Ishikawa (cell line): ENCODE results near the gene ZNF74.

ENCODE experiments used
- CEBPB ChIP-seq: IDR thresholded peaks from 2 replicates; pipeline ENCODE4 v1.6.1; 2012
- CREB1 ChIP-seq: IDR thresholded peaks from 2 replicates; pipeline ENCODE4 v1.6.1; 2012; ENCODE audit warnings: low read depth
- EGR1 ChIP-seq: IDR thresholded peaks from 2 replicates; pipeline ENCODE4 v1.6.1; 2012
- EP300 ChIP-seq: IDR thresholded peaks from 2 replicates; pipeline ENCODE4 v1.6.1; 2012; ENCODE audit warnings: borderline replicate concordance
- FOXM1 ChIP-seq: IDR thresholded peaks from 2 replicates; pipeline ENCODE4 v1.6.1; 2012; ENCODE audit warnings: low read depth, borderline replicate concordance
- MAX ChIP-seq: IDR thresholded peaks from 2 replicates; pipeline ENCODE4 v1.6.1; 2012
- NFIC ChIP-seq: IDR thresholded peaks from 2 replicates; pipeline ENCODE4 v1.6.1; 2012
- RAD21 ChIP-seq: IDR thresholded peaks from 2 replicates; pipeline ENCODE4 v1.6.1; 2012; ENCODE audit warnings: low read depth
- TAF1 ChIP-seq: IDR thresholded peaks from 2 replicates; pipeline ENCODE4 v1.6.1; 2012; ENCODE audit warnings: low read depth, mild to moderate bottlenecking
- TCF12 ChIP-seq: IDR thresholded peaks from 2 replicates; pipeline ENCODE4 v1.6.1; 2012; ENCODE audit warnings: low read depth
- TEAD4 ChIP-seq: IDR thresholded peaks from 2 replicates; pipeline ENCODE4 v1.6.1; 2012
- USF1 ChIP-seq: IDR thresholded peaks from 2 replicates; pipeline ENCODE4 v1.6.1; 2012
- YY1 ChIP-seq: IDR thresholded peaks from 2 replicates; pipeline ENCODE4 v1.6.1; 2012; ENCODE audit warnings: low read depth
- ZBTB7A ChIP-seq: IDR thresholded peaks from 2 replicates; pipeline ENCODE4 v1.6.1; 2012; ENCODE audit warnings: low read depth
- TF ChIP-seq, protein P1 (sequence below): IDR thresholded peaks from 2 replicates; pipeline ENCODE4 v1.6.1; 2012; ENCODE audit warnings: low read depth, mild to moderate bottlenecking

Gene ZNF74

GRCh38 chr22:20395181-20395906 is 1.4 kb downstream of the ZNF74 start:
- no peak for TF ChIP-seq YY1
- no peak for TF ChIP-seq USF1
- no peak for TF ChIP-seq TCF12
- no peak for TF ChIP-seq TAF1
- TF ChIP-seq FOXM1, result no peak
- no peak for TF ChIP-seq RAD21
- no peak for TF ChIP-seq CEBPB
- TF ChIP-seq, protein P1, sequence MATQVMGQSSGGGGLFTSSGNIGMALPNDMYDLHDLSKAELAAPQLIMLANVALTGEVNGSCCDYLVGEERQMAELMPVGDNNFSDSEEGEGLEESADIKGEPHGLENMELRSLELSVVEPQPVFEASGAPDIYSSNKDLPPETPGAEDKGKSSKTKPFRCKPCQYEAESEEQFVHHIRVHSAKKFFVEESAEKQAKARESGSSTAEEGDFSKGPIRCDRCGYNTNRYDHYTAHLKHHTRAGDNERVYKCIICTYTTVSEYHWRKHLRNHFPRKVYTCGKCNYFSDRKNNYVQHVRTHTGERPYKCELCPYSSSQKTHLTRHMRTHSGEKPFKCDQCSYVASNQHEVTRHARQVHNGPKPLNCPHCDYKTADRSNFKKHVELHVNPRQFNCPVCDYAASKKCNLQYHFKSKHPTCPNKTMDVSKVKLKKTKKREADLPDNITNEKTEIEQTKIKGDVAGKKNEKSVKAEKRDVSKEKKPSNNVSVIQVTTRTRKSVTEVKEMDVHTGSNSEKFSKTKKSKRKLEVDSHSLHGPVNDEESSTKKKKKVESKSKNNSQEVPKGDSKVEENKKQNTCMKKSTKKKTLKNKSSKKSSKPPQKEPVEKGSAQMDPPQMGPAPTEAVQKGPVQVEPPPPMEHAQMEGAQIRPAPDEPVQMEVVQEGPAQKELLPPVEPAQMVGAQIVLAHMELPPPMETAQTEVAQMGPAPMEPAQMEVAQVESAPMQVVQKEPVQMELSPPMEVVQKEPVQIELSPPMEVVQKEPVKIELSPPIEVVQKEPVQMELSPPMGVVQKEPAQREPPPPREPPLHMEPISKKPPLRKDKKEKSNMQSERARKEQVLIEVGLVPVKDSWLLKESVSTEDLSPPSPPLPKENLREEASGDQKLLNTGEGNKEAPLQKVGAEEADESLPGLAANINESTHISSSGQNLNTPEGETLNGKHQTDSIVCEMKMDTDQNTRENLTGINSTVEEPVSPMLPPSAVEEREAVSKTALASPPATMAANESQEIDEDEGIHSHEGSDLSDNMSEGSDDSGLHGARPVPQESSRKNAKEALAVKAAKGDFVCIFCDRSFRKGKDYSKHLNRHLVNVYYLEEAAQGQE, result no peak
- no peak for TF ChIP-seq MAX
- no peak for TF ChIP-seq ZBTB7A
- no peak for TF ChIP-seq NFIC
- no peak for TF ChIP-seq EGR1

DNA sequence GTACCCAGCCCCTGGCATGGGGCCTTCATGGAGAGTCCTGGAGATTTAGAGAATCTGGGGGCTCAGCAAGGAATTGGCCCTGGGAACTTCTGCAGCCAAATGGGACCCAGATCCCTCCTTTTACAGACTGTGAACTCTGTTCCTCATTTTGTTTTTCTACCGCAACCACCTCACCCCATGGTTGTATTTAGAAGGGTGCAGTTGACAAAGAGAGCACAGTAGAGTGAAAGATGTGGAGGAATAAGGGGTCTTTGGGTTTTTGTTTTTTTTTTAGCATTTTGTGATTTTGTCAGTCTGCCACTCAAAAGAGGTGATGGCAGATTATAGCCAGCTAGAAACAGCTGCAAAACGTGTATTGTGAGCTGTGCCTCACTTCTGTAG is 1.9 kb downstream of the ZNF74 start:
- no peak for TF ChIP-seq NFIC

DNA sequence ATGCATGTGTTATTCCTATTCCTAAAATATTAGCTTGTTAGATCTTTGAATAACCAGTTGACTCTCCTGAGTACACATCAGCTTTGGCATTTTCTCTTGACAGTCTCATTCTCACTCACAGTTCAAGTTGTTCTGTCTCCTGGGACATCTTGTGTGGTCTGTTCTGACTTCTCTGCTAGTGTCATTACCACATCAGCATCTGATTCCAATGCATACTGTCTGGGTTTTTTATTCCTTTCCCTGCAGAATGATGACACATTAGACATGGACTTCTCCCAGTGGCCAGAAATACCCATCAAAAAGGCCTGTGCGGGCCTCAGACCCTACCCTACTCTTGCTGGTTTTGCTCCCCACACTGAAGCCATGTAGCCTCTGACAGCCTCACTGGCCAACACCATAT is 2.7 kb downstream of the ZNF74 start:
- TF ChIP-seq USF1, result no peak
- no peak for TF ChIP-seq MAX
- TF ChIP-seq EGR1, result no peak
- no peak for TF ChIP-seq TAF1
- TF ChIP-seq TCF12, result no peak

GRCh38 chr22:20397498-20397897 is 3.5 kb downstream of the ZNF74 start:
- no peak for TF ChIP-seq TEAD4
- no peak for TF ChIP-seq TCF12
- TF ChIP-seq RAD21, result no peak
- TF ChIP-seq, protein P1, result no peak
- no peak for TF ChIP-seq ZBTB7A
- no peak for TF ChIP-seq FOXM1
- TF ChIP-seq EP300, result no peak
- no peak for TF ChIP-seq CREB1
- no peak for TF ChIP-seq CEBPB
- TF ChIP-seq USF1, result no peak
- no peak for TF ChIP-seq MAX
- TF ChIP-seq NFIC, result no peak
- TF ChIP-seq YY1, result no peak

DNA sequence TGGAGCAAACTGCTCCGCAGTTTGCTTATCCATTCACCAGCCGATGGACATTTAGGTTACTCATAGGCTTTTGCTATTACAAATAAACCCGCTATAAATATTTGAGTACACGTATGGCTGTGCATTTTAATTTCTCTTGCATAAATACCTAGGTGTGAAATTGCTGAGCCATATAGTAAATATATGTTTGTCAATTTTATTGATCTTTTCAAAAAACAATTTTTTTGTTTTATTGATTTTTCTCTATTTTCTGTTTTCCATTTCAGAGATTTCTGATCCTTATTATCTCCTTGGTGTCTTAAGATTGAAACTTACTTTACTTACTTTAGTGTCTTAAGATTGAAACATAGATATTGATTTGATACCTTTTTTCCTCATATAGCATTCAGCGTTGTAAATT is 4.5 kb downstream of the ZNF74 start:
- TF ChIP-seq RAD21, result no peak
- no peak for TF ChIP-seq TEAD4
- TF ChIP-seq CEBPB, result no peak
- TF ChIP-seq YY1, result no peak
- TF ChIP-seq TCF12, result no peak
- TF ChIP-seq TAF1, result no peak
- TF ChIP-seq USF1, result no peak
- no peak for TF ChIP-seq FOXM1
- TF ChIP-seq EGR1, result no peak
- no peak for TF ChIP-seq CREB1
- no peak for TF ChIP-seq EP300
- TF ChIP-seq MAX, result no peak
- no peak for TF ChIP-seq NFIC
- no peak for TF ChIP-seq ZBTB7A
- TF ChIP-seq, protein P1, result no peak
